GM20431 (cell line): ENCODE results near the gene PSD.

Source experiments
- in situ Hi-C: fragments of 300-500 bp; cut with MseI, MboI; formaldehyde crosslinking; loops from one replicate; pipeline ENCODE4 v1.15.0; 2020; ENCODE audit warnings: low sequenced_read_pairs; ENCODE audit not compliant: unreplicated experiment

The PSD gene

GRCh38 chr10:102408131-102408727 lies 10.4 kb downstream of the PSD start:
- in situ Hi-C loops: no loop called here

GRCh38 chr10:102407425-102408130 lies 11.0 kb downstream of the PSD start:
- in situ Hi-C loops: no loop called here

- in situ Hi-C loops: no loop called here
Observed at GRCh38 chr10:102406815-102407214, 11.8 kb downstream of the PSD start.

- in situ Hi-C loops: no loop called here
Observed at GRCh38 chr10:102405632-102406031, 13.0 kb downstream of the PSD start.

GRCh38 chr10:102405108-102405571 lies 13.4 kb downstream of the PSD start:
- in situ Hi-C loops: no loop called here

- in situ Hi-C loops: no loop called here
Observed at GRCh38 chr10:102404361-102405107, 14.1 kb downstream of the PSD start.

- in situ Hi-C loops: no loop called here
Observed at GRCh38 chr10:102403115-102403514, 15.5 kb downstream of the PSD start.

GRCh38 chr10:102402512-102402896 lies 16.1 kb downstream of the PSD start:
- in situ Hi-C loops: no loop called here

GRCh38 chr10:102401735-102402511 lies 16.7 kb downstream of the PSD start:
- in situ Hi-C loops: no loop called here

GRCh38 chr10:102401342-102401654 lies 17.3 kb downstream of the PSD start:
- in situ Hi-C loops: no loop called here

GRCh38 chr10:102400598-102401341 lies 17.8 kb downstream of the PSD start:
- in situ Hi-C loops: no loop called here

- in situ Hi-C loops: no loop called here
Observed at GRCh38 chr10:102400076-102400475, 18.5 kb downstream of the PSD start.

GRCh38 chr10:102399217-102400021 lies 19.2 kb downstream of the PSD start:
- in situ Hi-C loops: no loop called here

- in situ Hi-C loops: no loop called here
Observed at GRCh38 chr10:102398172-102399020, 20.2 kb downstream of the PSD start.

GRCh38 chr10:102397222-102398171 lies 21.1 kb downstream of the PSD start:
- in situ Hi-C loops: no loop called here

GRCh38 chr10:102396730-102397151 lies 21.8 kb downstream of the PSD start:
- in situ Hi-C loops: no loop called here

- in situ Hi-C loops: no loop called here
Observed at GRCh38 chr10:102396317-102396650, 22.3 kb downstream of the PSD start.
